GM12878 (cell line): ENCODE measurements around the gene PTPN22. TPM values are rescaled to one million over a fixed set of nuclear protein-coding genes. Genes with fewer than 3 reads are reported as not detected.

Source experiments
- ATAC-seq: fragments of 200-7000 bp; cut with Tn5 transposase; 3 replicates; pipeline ENCODE4 v1.9.1; 2020; ENCODE audit warnings: mild to moderate bottlenecking, moderate library complexity
- BruUV-seq: library from RNA; stranded (reverse); fragments of 400-500 nt; replicated peaks from 2 replicates; lab custom pipeline; 2021; lab: Mats Ljungman, UMichigan
- CTCF ChIA-PET: fragments of 300-600 bp; sonication (Branson Sonifier 250); formaldehyde crosslinking; extraction: SDS; loops from one replicate; lab custom pipeline; 2021; ENCODE audit warnings: inconsistent platforms; lab: Yijun Ruan, JAX
- POLR2A ChIA-PET: fragments of 350-600 bp; formaldehyde crosslinking; extraction: SDS; loops from one replicate; lab custom pipeline; 2021; ENCODE audit warnings: inconsistent platforms; lab: Charles Lee
- RAD21 ChIA-PET: fragments of 300-600 bp; sonication (Branson Sonifier 250); formaldehyde crosslinking; loops from one replicate; lab custom pipeline; 2023; ENCODE audit warnings: antibody characterized with exemption; ENCODE audit not compliant: unreplicated experiment; lab: Charles Lee
- SMC1A ChIA-PET: fragments of 300-600 bp; sonication (Branson Sonifier 250); formaldehyde crosslinking; loops from one replicate; lab custom pipeline; 2023; ENCODE audit not compliant: unreplicated experiment, uncharacterized antibody; lab: Charles Lee
- DNase-seq: peaks from one replicate; pipeline ENCODE4 v3.0.0-alpha.2; 2011; ENCODE audit warnings: low read depth, low spot score
- FAIRE-seq: peaks from 3 replicates; lab custom pipeline; 2011; peaks lifted over from hg19 to GRCh38; lab: Jason Lieb, UNC
- H2AFZ ChIP-seq: 2 replicates; pipeline ENCODE4 v1.6.0; 2011; ENCODE audit warnings: low read depth, low read length, control low read depth; ENCODE audit not compliant: control insufficient read depth
- H3K27ac ChIP-seq: 2 replicates; pipeline ENCODE4 v1.5.1; 2011; ENCODE audit warnings: control low read depth; ENCODE audit not compliant: control insufficient read depth, insufficient read depth
- H3K27me3 ChIP-seq, 2 experiments: replicated peaks in 1 of 2; 2 replicates each; pipeline versions ENCODE4 v1.6.0 to v1.6.1; 2011; ENCODE audit warnings: low read length in 1 of 2; ENCODE audit not compliant: control insufficient read depth in 2 of 2, insufficient read depth in 2 of 2
- H3K36me3 ChIP-seq, 2 experiments: 2 replicates each; pipeline ENCODE4 v1.5.1; 2011; ENCODE audit warnings: low read length in 1 of 2; ENCODE audit not compliant: control insufficient read depth in 2 of 2, insufficient read depth in 2 of 2
- H3K4me1 ChIP-seq: 2 replicates; pipeline ENCODE4 v1.6.1; 2011; ENCODE audit warnings: mild to moderate bottlenecking, low read length, moderate library complexity, mixed read lengths; ENCODE audit not compliant: control insufficient read depth, insufficient read depth
- H3K4me2 ChIP-seq: 2 replicates; pipeline ENCODE4 v1.6.0; 2011; ENCODE audit warnings: control low read depth; ENCODE audit not compliant: control insufficient read depth, insufficient read depth
- H3K4me3 ChIP-seq: fragments of 200-600 bp; sonication (generic); 2 replicates; pipeline ENCODE4 v1.5.1; 2016
- H3K79me2 ChIP-seq: 2 replicates; pipeline ENCODE4 v1.6.0; 2011; ENCODE audit warnings: low read length; ENCODE audit not compliant: control insufficient read depth, insufficient read depth
- H3K9ac ChIP-seq: 2 replicates; pipeline ENCODE4 v1.8.0; 2011; ENCODE audit warnings: low read length, control low read depth, mixed read lengths; ENCODE audit not compliant: control insufficient read depth, insufficient read depth
- H3K9me3 ChIP-seq: replicated peaks from 3 replicates; pipeline ENCODE4 v1.5.1; 2011; ENCODE audit warnings: mild to moderate bottlenecking, low read length; ENCODE audit not compliant: control insufficient read depth, insufficient read depth
- H4K20me1 ChIP-seq: 2 replicates; pipeline ENCODE4 v1.6.0; 2011; ENCODE audit not compliant: control insufficient read depth, insufficient read depth
- ATF2 ChIP-seq: IDR thresholded peaks from 2 replicates; pipeline ENCODE4 v1.6.1; 2012; ENCODE audit warnings: low read length, inconsistent platforms
- BACH1 ChIP-seq: fragments of 450-650 bp; IDR thresholded peaks from 2 replicates; pipeline ENCODE4 v1.6.1; 2017; ENCODE audit warnings: mild to moderate bottlenecking, borderline replicate concordance
- BHLHE40 ChIP-seq, 2 experiments: fragments of 450-650 bp in 1 of 2; IDR thresholded peaks; 2 replicates each; pipeline ENCODE4 v1.6.1; 2011 to 2017; ENCODE audit warnings: low read depth in 2 of 2, borderline replicate concordance in 1 of 2, improper control_type of control experiment in 1 of 2, low read length in 1 of 2, mild to moderate bottlenecking in 1 of 2
- CREM ChIP-seq: IDR thresholded peaks from 2 replicates; pipeline ENCODE4 v1.6.1; 2014; ENCODE audit warnings: antibody characterized with exemption, low read depth
- E4F1 ChIP-seq: fragments of 450-650 bp; IDR thresholded peaks from 2 replicates; pipeline ENCODE4 v1.6.1; 2018; ENCODE audit warnings: borderline replicate concordance, mild to moderate bottlenecking; ENCODE audit not compliant: partially characterized antibody
- HSF1 ChIP-seq: fragments of 150-350 bp; IDR thresholded peaks from 2 replicates; pipeline ENCODE4 v1.6.1; 2014; ENCODE audit warnings: mild to moderate bottlenecking, low read depth, low read length
- MAX ChIP-seq: IDR thresholded peaks from 2 replicates; pipeline ENCODE4 v1.6.1; 2012; ENCODE audit warnings: low read depth, low read length, improper control_type of control experiment
- POLR2AphosphoS2 ChIP-seq: IDR thresholded peaks from 2 replicates; pipeline ENCODE4 v1.6.1; 2011; ENCODE audit warnings: low read depth, mild to moderate bottlenecking, low read length, improper control_type of control experiment, moderate library complexity
- SRF ChIP-seq, 2 experiments: IDR thresholded peaks; 2 replicates each; pipeline ENCODE4 v1.6.1; 2011; ENCODE audit warnings: low read depth in 2 of 2, low read length in 2 of 2, mild to moderate bottlenecking in 1 of 2, moderate library complexity in 1 of 2
- ZBTB33 ChIP-seq: fragments of 450-650 bp; IDR thresholded peaks from 2 replicates; pipeline ENCODE4 v1.6.1; 2017; ENCODE audit warnings: mild to moderate bottlenecking
- ZNF24 ChIP-seq: fragments of 450-650 bp; IDR thresholded peaks from 2 replicates; pipeline ENCODE4 v1.6.1; 2017; ENCODE audit warnings: antibody characterized with exemption, mild to moderate bottlenecking
- WGBS: methylation state at CpG from one replicate; pipeline ENCODE4 v1.1.6; 2016; ENCODE audit warnings: low lambda C conversion rate; ENCODE audit not compliant: insufficient replicate concordance, insufficient coverage; ENCODE audit errors: missing lambda C conversion rate; 5-methylcytosine and 5-hydroxymethylcytosine counted together
- in situ Hi-C: fragments of 300-500 bp; cut with MboI; formaldehyde crosslinking; loops from 9 replicates; pipeline ENCODE4 v1.14.3; 2018; ENCODE audit warnings: mixed read lengths
- intact Hi-C: fragments of 100-400 bp; cut with micrococcal nuclease; formaldehyde crosslinking; loops from one replicate; pipeline ENCODE4 v1.14.2; 2022; ENCODE audit not compliant: unreplicated experiment
- polyA plus RNA-seq, 11 experiments: library from polyadenylated mRNA; depleted of rRNA in 4 of 11; unstranded in 6 of 11; stranded (reverse) in 5 of 11; fragments of >200 nt; fragmentation: Nextera tagmentation in 4 of 11; fragmentation: Illumina TruSeq in 1 of 11; extraction: Ambion mirVana in 4 of 11; extraction: Trizol in 1 of 11; gene quantifications; 1 replicate in 1 of 11; 2 replicates in 10 of 11; pipeline versions ENCODE4 v1.2.1 to v1.2.3, GENCODE V29; 2011 to 2016; ENCODE audit warnings: inconsistent platforms in 2 of 11, missing spikeins in 2 of 11, low read depth in 1 of 11
- total RNA-seq, 4 experiments: library from RNA; depleted of rRNA in 3 of 4; stranded (reverse); fragments of >200 nt in 3 of 4; fragmentation: Illumina TruSeq in 1 of 4; extraction: Trizol in 1 of 4; gene quantifications; 2 replicates each; pipeline versions ENCODE4 v1.2.1 to v1.2.3, GENCODE V29; 2013 to 2021

The PTPN22 gene
- total and polyA plus RNA-seq, 10 of the 15 experiments (the other 5 are each of a cell fraction or from before 2014, with no cell fraction given) = 22.8 to 65.1 (median 44.9) TPM

- DNase-seq = no peak
- no peak overlapping the region for H3K4me2 ChIP-seq
- ChIA-PET CTCF (interaction anchor here (0.9 kb wide), 1 partner anchor 85 kb away, joined by 3 read pairs; no protein-coding TSS in a partner anchor), POLR2A (interaction anchor here (0.6 kb wide), 2 partner anchors 71 to 84 kb away, joined by 3 to 4 read pairs; no protein-coding TSS in a partner anchor), SMC1A (no interaction called here), RAD21 (no interaction called here)
- no peaks in the 10 kb centered on the region for H3K79me2 ChIP-seq
- H3K4me3 ChIP-seq = no peak overlapping the region
- no TSS peak for BruUV-seq
- intact Hi-C loops (no loop called here), in situ Hi-C loops (no loop called here)
- no peaks in the 10 kb centered on the region for H4K20me1 ChIP-seq
- no peak overlapping the region for H2AFZ ChIP-seq
- FAIRE-seq = no peak
- peaks cover 0 to 13% of the 10 kb centered on the region in 2 experiments; a peak in 2 of 4 replicates for H3K36me3 ChIP-seq
- WGBS = 100% methylated on average over 1 of the region's 1 CpG
- no peaks in the 10 kb centered on the region for H3K4me1 ChIP-seq
- no peak overlapping the region for H3K9ac ChIP-seq
- no peaks in the 10 kb centered on the region for H3K27me3 ChIP-seq
- no peak for ATAC-seq
- no peak overlapping the region for H3K27ac ChIP-seq
- TF ChIP-seq ZBTB33 = no peak
- TF ChIP-seq ATF2 = no peak
- no peak for TF ChIP-seq HSF1
- TF ChIP-seq E4F1 = no peak
- TF ChIP-seq BACH1 = no peak
- TF ChIP-seq ZNF24 = no peak
- no peak for TF ChIP-seq SRF (IDR thresholded peaks at IDR 0.05; ENCODE audit: low read depth in 2 of 2, low read length in 2 of 2)
- TF ChIP-seq MAX = no peak
- TF ChIP-seq POLR2AphosphoS2 = no peak
- TF ChIP-seq BHLHE40 (IDR thresholded peaks at IDR 0.05; ENCODE audit: borderline replicate concordance in 1 of 2, low read depth in 2 of 2, low read length in 1 of 2) = no peak
- TF ChIP-seq CREM = no peak
- H3K9me3 ChIP-seq = no peaks in the 10 kb centered on the region
Measured at GRCh38 chr1:113821916-113822315, 49.6 kb downstream of the PTPN22 start.
